GM12891 (cell line): ENCODE measurements around the gene PDIK1L.

Experiments used
- POLR2A ChIP-seq: IDR thresholded peaks from 2 replicates; pipeline ENCODE4 v1.6.1; 2011; ENCODE audit warnings: low read depth, low read length, control low read depth
- POLR2AphosphoS5 ChIP-seq: IDR thresholded peaks from 2 replicates; pipeline ENCODE4 v1.6.1; 2011; ENCODE audit warnings: low read depth, low read length, control low read depth

DNA sequence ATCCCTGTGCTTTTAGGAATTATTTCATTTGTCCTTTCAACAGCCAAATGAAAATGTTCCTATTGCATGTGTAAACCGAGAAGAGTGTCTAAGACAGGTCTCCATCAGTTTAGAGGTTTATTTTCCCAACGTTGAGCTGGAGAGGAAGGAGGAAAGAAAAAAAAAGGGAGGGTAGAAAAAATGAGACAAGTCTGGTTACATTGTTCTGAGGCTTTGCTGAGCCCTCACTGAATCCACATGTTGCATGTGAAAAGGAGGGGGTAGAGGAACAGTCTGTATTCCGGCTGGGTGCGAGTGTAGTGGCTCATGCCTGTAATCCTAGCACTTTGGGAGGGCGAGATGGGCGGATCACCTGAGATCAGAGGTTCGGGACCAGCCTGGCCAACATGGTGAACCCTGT, 19.2 kb upstream of the PDIK1L start:
- TF ChIP-seq POLR2A = no peak
- TF ChIP-seq POLR2AphosphoS5 = no peak
